ENCODE results near the gene CYP4F3. TPM values are rescaled to one million over a fixed set of nuclear protein-coding genes. Genes with fewer than 3 reads are reported as not detected.
"Not testable (repeated sequence)": the region's sequence is repeated elsewhere in the genome, so short reads cannot be mapped to it uniquely, and the experiment has no call there.

CYP4F3 gene, protein sequence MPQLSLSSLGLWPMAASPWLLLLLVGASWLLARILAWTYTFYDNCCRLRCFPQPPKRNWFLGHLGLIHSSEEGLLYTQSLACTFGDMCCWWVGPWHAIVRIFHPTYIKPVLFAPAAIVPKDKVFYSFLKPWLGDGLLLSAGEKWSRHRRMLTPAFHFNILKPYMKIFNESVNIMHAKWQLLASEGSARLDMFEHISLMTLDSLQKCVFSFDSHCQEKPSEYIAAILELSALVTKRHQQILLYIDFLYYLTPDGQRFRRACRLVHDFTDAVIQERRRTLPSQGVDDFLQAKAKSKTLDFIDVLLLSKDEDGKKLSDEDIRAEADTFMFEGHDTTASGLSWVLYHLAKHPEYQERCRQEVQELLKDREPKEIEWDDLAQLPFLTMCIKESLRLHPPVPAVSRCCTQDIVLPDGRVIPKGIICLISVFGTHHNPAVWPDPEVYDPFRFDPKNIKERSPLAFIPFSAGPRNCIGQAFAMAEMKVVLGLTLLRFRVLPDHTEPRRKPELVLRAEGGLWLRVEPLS
- under 1 TPM; 0.06 to 0.23 TPM for total RNA-seq

DNA sequence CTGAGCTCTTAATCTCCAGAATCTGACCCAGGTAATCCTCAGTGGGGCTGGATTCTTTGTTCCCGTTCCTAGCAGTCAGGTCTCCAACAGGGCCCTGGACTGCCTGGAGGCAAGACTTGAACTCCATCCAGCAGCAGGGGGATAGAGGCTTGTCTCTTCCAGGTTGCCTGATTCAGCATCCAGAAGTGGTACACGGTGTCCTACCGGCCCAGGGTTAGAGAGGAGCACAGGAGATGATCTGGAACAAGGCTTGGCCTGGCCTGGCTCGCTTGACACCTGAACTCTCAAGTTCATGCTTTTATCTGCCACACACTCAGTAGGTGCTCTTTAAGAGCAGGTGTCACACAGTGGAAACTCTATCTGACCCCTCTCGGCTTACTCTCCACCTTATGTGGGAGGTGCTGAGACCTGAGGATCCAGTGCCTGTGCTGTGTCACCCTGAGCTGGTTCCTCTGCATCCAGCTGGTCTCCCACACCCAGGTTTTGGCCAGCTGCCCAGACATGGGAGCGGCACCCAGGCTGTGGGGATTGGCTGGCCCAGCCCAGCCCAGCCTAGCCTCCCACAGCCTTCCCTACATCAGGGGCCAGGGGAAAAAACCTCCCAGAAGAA is at the start of gene CYP4F3:
Gene CYP4F3 (plus strand): TSS at position 604 of the 610 bp plus-strand sequence. CDS start 519 bp downstream, outside the sequence.
- no peaks in the 10 kb centered on the region for H3K4me1 Mint-ChIP-seq
- H3K4me3 Mint-ChIP-seq = no peak within 1 kb of the TSS
- no peaks in the 10 kb centered on the region for H3K9me3 Mint-ChIP-seq
- DNase-seq = no peak
- H3K27ac Mint-ChIP-seq = no peak within 1 kb of the TSS
- H3K36me3 Mint-ChIP-seq = no peaks in the 10 kb centered on the region
- H3K27me3 Mint-ChIP-seq = peaks cover 7% of the 10 kb centered on the region

DNA sequence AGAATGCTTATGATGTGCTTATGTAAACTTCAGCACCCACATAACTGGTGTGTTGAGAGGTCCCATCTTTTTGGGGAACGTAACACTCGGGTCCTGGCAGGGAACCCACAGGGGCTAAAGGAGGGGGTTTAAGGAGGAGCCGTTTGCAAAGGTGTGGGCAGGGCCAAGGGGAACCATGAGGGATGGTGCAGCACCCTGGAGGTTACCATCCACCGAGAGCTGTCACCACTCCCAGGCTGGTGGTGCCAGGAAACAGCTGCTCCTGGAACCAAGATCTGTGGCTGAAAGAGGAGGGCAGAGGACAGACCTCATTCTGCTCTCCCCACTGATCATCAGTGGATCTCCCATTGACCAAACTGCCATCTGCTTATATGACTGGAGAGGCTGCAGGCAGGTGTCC is 48.9 kb upstream of the CYP4F3 start:
- Mint-ChIP-seq H3K4me3 (no peak overlapping the region), H3K36me3 (no peaks in the 10 kb centered on the region), H3K4me1 (no peaks in the 10 kb centered on the region), H3K27ac (no peak overlapping the region), H3K9me3 (peaks cover 4% of the 10 kb centered on the region), H3K27me3 (peaks cover 40% of the 10 kb centered on the region)
- no peak for DNase-seq

DNA sequence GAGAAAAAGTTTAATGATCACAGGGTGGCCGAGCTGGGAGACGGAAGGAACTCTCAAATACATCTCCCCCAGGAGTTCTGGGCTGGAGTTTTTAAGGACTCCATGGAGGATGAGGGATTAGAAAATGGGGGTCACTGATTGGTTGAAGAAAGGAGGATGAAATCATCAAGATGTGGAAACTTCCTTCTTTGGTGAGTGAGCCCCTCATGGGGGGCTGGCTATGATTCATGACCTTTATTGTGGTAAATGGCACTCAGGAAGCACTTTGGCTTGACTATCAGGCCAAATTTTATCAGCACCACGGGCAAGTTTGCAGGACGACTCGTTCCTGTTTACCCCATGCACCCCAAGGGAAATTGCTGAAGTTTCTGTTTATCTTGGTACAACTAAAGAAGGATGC is 48.2 kb upstream of the CYP4F3 start:
- not testable (repeated sequence) for H3K36me3 Mint-ChIP-seq, H3K27ac Mint-ChIP-seq, H3K9me3 Mint-ChIP-seq, H3K4me1 Mint-ChIP-seq, H3K4me3 Mint-ChIP-seq, DNase-seq
- peaks cover 43% of the 10 kb centered on the region for H3K27me3 Mint-ChIP-seq

DNA sequence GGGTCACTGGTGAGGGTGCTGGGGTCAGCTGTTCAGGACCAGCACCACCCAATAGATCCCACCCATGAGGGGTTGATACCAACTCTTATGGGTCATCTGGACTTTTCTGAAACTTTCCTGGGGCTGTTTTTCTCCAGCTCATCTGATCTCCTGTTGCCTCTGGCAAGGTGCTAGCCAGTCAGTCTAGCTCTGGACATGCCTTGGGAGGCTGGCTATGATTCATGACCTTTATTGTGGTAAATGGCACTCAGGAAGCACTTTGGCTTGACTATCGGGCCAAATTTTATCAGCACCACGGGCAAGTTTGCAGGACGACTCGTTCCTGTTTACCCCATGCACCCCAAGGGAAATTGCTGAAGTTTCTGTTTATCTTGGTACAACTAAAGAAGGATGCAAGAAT is 46.9 kb upstream of the CYP4F3 start:
- not testable (repeated sequence) for H3K9me3 Mint-ChIP-seq, H3K27ac Mint-ChIP-seq, DNase-seq, H3K4me3 Mint-ChIP-seq, H3K36me3 Mint-ChIP-seq, H3K4me1 Mint-ChIP-seq
- peaks cover 43% of the 10 kb centered on the region for H3K27me3 Mint-ChIP-seq

DNA sequence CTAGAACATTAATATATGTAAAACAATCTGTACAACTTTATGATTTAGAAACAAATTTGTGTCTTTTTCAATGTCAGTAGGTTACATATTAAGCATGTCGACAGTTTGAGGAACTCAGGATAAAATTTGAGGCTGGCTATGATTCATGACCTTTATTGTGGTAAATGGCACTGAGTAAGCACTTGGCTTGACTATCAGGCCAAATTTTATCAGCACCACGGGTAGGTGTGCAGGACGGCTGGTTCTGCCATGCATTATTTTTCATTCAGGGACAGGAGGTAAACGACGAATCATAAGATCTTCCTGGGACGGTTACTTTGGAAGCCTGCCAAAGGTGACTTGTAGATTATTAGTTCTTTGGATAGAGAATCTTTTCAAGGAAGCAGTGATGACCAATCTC is 45.6 kb upstream of the CYP4F3 start:
- no peaks in the 10 kb centered on the region for H3K36me3 Mint-ChIP-seq
- no peak overlapping the region for H3K4me3 Mint-ChIP-seq
- no peaks in the 10 kb centered on the region for H3K4me1 Mint-ChIP-seq
- peaks cover 43% of the 10 kb centered on the region for H3K27me3 Mint-ChIP-seq
- DNase-seq = no peak
- peaks cover 6% of the 10 kb centered on the region for H3K9me3 Mint-ChIP-seq
- H3K27ac Mint-ChIP-seq = no peak overlapping the region

DNA sequence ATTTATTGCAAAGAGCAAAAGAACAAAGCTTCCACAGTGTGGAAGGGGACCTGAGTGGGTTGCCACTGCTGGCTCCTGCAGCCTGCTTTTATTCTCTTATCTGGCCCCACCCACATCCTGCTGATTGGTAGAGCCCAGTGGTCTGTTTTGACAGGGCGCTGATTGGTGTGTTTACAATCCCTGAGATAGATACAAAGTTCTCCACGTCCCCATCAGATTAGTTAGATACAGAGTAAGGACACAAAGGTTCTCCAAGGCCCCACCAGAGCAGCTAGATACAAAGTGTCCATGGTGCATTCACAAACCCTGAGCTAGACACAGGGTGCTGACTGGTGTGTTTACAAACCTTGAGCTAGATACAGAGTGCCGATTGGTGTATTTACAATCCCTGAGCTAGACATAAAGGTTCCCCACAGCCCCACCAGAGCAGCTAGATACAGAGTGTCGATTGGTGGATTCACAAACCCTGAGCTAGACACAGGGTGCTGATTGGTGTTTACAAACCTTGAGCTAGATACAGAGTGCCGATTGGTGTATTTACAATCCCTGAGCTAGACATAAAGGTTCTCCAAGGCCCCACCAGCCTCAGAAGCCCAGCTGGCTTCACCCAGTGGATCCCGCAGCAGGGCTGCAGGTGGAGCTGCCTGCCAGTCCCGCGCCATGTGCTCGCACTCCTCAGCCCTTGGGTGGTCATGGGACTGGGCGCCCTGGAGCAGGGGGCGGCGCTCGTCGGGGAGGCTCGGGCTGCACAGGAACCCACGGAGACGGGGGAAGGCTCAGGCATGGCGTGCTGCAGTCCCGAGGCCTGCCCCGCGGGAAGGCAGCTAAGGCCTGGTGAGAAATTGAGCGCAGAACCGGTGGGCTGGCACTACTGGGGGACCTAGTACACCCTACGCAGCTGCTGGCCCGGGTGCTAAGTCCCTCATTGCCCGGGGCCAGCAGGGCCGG is 32.4 kb upstream of the CYP4F3 start:
- not testable (repeated sequence) for H3K36me3 Mint-ChIP-seq, H3K27me3 Mint-ChIP-seq, H3K9me3 Mint-ChIP-seq, H3K27ac Mint-ChIP-seq, H3K4me3 Mint-ChIP-seq, H3K4me1 Mint-ChIP-seq, DNase-seq

DNA sequence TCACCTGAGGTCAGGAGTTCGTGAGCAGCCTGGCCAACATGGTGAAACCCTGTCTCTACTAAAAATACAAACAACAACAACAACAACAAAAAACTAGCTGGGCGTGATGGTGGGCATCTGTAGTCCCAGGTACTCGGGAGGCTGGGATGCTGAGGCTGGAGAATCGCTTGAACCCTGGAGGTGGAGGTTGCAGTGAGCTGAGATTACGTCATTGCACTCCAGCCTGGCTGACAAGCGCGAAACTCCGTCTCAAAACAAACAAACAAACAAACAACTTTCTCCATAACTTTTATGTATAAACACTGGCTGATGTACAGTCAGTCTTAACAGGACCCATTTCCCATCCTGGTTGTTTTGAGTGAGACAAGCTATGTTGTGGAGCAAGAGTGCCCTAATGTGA is 31.4 kb upstream of the CYP4F3 start:
- Mint-ChIP-seq H3K27me3 (no peaks in the 10 kb centered on the region), H3K36me3 (no peaks in the 10 kb centered on the region), H3K9me3 (no peaks in the 10 kb centered on the region), H3K4me1 (no peaks in the 10 kb centered on the region), H3K27ac (no peak overlapping the region), H3K4me3 (no peak overlapping the region)
- DNase-seq = no peak

DNA sequence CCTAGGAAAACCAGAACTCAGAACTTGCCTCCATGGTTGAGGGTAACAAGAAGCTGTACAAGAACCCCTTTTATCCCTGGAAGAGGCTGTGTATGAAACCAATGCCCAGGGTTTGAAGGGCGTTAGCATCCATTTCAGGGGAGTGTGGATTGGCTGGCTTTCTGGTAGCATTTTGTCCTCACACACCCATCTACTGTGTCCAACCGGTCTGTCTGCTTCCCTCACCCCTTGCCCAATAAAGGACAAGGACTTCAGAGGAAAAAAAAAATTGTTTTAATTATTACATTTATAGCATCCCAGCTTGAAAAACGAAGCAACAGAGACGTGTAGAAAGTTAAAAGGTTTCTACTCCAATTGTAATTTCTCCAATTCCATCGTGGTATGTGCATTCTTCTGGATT is 28.4 kb upstream of the CYP4F3 start:
- DNase-seq = no peak
- H3K27me3 Mint-ChIP-seq = peaks cover 7% of the 10 kb centered on the region
- H3K27ac Mint-ChIP-seq = no peak overlapping the region
- no peaks in the 10 kb centered on the region for H3K9me3 Mint-ChIP-seq
- H3K36me3 Mint-ChIP-seq = no peaks in the 10 kb centered on the region
- no peak overlapping the region for H3K4me3 Mint-ChIP-seq
- H3K4me1 Mint-ChIP-seq = no peaks in the 10 kb centered on the region

DNA sequence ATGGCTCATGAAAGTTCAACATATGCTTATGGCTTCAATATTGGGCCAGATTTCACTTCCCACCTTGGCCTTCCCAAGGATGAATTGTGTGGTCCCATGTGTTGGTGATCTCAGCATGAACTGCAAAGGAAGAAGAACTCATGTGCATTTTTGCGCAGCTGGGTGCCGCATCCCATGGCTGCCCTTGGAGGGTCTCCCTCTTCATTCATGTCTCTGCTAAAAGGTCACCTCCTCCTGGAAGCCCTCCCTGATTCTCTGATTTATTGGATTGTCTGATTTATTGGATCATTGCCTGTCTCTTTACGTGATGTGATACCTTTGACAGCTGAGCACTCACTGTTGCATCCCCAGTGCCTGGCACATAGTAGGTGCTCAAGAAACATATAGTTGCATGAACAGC is 27.4 kb upstream of the CYP4F3 start:
- peaks cover 13% of the 10 kb centered on the region for H3K27me3 Mint-ChIP-seq
- H3K9me3 Mint-ChIP-seq = no peaks in the 10 kb centered on the region
- no peak overlapping the region for H3K4me3 Mint-ChIP-seq
- DNase-seq = no peak
- no peak overlapping the region for H3K27ac Mint-ChIP-seq
- no peaks in the 10 kb centered on the region for H3K36me3 Mint-ChIP-seq
- H3K4me1 Mint-ChIP-seq = no peaks in the 10 kb centered on the region

DNA sequence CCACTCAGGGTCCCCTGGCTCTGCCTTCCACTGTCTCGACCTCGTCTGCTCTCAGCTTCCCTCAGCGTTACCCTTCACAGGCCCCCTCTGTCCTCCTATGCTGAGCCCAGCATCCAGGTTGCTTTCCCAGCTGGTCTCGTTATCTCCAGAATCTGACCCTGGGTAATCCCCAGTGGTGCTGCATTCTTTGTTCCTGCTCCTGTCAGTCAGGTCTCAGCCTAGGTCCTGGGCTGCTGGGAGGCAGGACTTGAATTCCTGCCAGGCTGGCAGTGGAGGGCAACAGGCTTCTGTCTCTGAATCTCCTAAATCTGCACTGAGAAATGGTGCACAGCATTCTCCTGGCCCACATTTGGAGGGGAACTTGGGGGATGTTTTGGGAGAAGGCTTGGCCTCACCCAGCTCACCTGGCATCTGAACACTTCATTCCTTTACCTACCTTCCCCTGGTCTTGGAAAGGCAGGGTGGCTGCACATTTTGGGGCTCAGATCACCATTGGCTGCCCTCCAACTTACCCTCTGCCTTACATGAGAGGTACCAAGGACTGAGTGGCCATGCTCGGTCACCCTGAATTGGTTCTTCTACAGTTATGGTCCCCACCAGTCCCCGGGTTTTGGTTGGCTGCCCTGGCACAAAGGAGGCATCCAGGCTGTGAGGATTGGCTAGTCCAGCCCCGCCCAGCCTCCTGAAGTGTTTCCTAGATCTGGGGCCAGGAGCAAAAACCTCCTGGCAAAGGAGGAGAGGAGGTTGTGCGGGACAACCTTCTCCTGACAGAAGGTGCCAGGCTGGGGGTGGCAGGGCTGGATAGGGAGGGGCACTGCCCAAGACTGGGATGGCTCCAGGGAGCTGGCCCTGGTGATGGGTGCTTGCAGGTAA is 26.0 kb upstream of the CYP4F3 start, which contains the start of gene CYP4F8:
Gene CYP4F8 (plus strand): TSS at position 712 of the 873 bp plus-strand sequence. CDS start 399 bp downstream, outside the sequence.
- H3K36me3 Mint-ChIP-seq = no peaks in the 10 kb centered on the region
- no peak for DNase-seq
- no peaks in the 10 kb centered on the region for H3K4me1 Mint-ChIP-seq
- H3K27ac Mint-ChIP-seq = no peak within 1 kb of the TSS
- peaks cover 14% of the 10 kb centered on the region for H3K27me3 Mint-ChIP-seq
- H3K9me3 Mint-ChIP-seq = no peaks in the 10 kb centered on the region
- no peak within 1 kb of the TSS for H3K4me3 Mint-ChIP-seq

DNA sequence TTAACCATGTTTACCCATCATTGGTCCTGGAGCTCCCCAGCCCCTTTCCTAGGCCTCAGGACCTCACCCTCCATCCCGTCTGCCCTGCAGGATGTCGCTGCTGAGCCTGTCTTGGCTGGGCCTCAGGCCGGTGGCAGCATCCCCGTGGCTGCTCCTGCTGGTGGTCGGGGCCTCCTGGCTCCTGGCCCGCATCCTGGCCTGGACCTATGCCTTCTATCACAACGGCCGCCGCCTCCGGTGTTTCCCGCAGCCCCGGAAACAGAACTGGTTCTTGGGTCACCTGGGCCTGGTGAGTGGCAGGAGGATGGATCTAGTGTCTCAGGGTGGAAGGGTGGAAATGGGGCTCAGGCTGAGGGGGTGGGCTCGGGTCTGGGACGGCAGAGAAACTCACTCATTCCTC is 25.2 kb upstream of the CYP4F3 start:
- H3K27ac Mint-ChIP-seq = no peak overlapping the region
- no peak for DNase-seq
- H3K4me3 Mint-ChIP-seq = no peak overlapping the region
- H3K27me3 Mint-ChIP-seq = peaks cover 14% of the 10 kb centered on the region
- H3K4me1 Mint-ChIP-seq = no peaks in the 10 kb centered on the region
- H3K36me3 Mint-ChIP-seq = no peaks in the 10 kb centered on the region
- H3K9me3 Mint-ChIP-seq = no peaks in the 10 kb centered on the region

DNA sequence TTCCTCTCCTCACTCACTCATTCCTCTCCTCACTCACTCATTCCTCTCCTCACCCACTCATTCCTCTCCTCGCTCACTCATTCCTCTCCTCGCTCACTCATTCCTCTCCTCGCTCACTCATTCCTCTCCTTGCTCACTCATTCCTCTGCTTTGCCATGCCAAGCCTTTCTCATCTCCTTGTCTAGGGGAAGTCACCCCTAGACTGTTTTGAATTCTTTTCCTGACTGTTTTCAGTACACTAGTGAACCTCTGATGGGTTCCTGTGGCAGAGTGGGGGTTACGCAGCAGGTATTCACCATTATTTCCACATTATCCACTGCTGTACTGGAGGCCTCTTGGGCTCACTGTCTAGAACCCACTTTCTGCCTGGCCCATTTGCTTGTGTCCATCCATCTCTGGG is 24.5 kb upstream of the CYP4F3 start:
- no peaks in the 10 kb centered on the region for H3K9me3 Mint-ChIP-seq
- H3K36me3 Mint-ChIP-seq = no peaks in the 10 kb centered on the region
- peaks cover 14% of the 10 kb centered on the region for H3K27me3 Mint-ChIP-seq
- no peak overlapping the region for H3K4me3 Mint-ChIP-seq
- no peak overlapping the region for H3K27ac Mint-ChIP-seq
- no peak for DNase-seq
- H3K4me1 Mint-ChIP-seq = no peaks in the 10 kb centered on the region

DNA sequence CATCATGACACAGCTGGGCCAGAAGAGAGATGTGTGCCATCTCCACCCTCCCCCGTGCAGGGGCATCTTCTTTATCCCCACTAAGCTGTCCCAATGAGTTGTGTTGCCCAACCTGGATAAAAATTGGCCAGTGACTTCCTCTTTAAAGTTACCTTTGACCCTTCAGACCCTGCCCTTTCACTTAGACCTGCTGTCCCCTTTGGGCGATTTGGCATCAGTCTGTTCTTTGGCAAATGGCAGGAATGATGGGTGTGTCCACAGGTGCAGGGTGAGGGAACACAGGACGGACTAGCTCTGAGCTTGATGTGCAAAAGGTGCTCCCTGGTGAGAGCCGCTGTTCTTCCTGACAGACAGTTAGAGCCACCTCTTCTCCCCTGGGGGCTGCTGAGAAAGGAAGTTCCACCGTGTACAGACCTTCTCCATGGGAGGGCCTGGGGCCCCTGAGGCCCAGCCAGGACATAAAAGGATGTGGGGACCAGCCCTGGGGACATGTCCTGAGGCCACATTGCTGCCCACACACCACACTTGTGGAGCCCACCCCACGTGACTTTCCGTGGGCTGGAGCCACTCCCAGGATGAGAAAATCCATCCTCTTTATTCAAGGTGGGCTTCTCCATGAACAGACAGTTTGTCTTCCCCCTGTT is 23.9 kb upstream of the CYP4F3 start:
- H3K27me3 Mint-ChIP-seq = peaks cover 20% of the 10 kb centered on the region

DNA sequence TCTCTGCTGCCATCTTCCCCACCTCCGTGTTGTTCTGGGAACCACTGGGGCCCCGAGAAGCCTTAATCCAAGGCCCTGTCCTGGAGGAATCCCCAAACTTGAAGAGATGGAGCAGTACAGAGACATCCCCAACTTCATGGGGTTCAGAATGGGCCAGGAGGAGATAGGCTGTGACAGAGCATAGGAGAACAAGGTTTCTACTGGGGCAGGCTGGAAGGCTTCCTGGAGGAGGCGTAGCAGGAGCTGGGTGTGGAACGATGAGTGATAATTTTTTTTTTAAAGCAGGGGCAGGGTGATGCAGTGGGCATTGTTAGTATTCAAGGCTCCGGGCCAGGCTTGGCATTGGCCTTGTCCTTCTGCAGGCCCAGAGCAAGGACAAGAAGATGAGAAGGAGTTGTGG is 22.4 kb upstream of the CYP4F3 start:
- Mint-ChIP-seq H3K4me1 (no peaks in the 10 kb centered on the region), H3K27ac (no peak overlapping the region), H3K9me3 (no peaks in the 10 kb centered on the region), H3K36me3 (no peaks in the 10 kb centered on the region), H3K4me3 (no peak overlapping the region), H3K27me3 (peaks cover 23% of the 10 kb centered on the region)
- DNase-seq = no peak

More for the DNA sequence above, 23.9 kb upstream of the CYP4F3 start:
- H3K27ac Mint-ChIP-seq = no peak overlapping the region
- H3K9me3 Mint-ChIP-seq = no peaks in the 10 kb centered on the region
- no peaks in the 10 kb centered on the region for H3K36me3 Mint-ChIP-seq
- no peaks in the 10 kb centered on the region for H3K4me1 Mint-ChIP-seq
- H3K4me3 Mint-ChIP-seq = no peak overlapping the region
- DNase-seq = no peak

Measured in activated naive CD8-positive, alpha-beta T cell treated with anti-CD3 and anti-CD28 coated beads for 36 hours (primary cell).